ENCODE results near the gene EVI5L.
"Not testable (repeated sequence)": the region's sequence is repeated elsewhere in the genome, so short reads cannot be mapped to it uniquely, and the experiment has no call there.

The EVI5L gene

GRCh38 chr19:7847664-7848063, 17.6 kb downstream of the EVI5L start:
- DNase-seq = no peak

GRCh38 chr19:7848779-7849457, 18.9 kb downstream of the EVI5L start:
- no peak for DNase-seq

GRCh38 chr19:7849631-7849999, 19.6 kb downstream of the EVI5L start:
- DNase-seq = no peak

GRCh38 chr19:7850000-7850813, 20.2 kb downstream of the EVI5L start:
- no peak for DNase-seq

GRCh38 chr19:7850945-7851622, 21.1 kb downstream of the EVI5L start:
- DNase-seq = no peak

- no peak for DNase-seq
These were observed 21.8 kb downstream of the EVI5L start for GRCh38 chr19:7851623-7852500.

GRCh38 chr19:7852851-7853769, 23.1 kb downstream of the EVI5L start:
- peak; percentile 38 for DNase-seq

GRCh38 chr19:7853770-7854128, 23.7 kb downstream of the EVI5L start:
- DNase-seq = no peak

- no peak for DNase-seq
These were observed 25.5 kb downstream of the EVI5L start for GRCh38 chr19:7855426-7856108.

GRCh38 chr19:7856109-7856591, 26.1 kb downstream of the EVI5L start:
- DNase-seq = no peak

- DNase-seq = no peak
These were observed 27.0 kb downstream of the EVI5L start for GRCh38 chr19:7856679-7857663.

GRCh38 chr19:7857727-7858108, 27.7 kb downstream of the EVI5L start:
- no peak for DNase-seq

- no peak for DNase-seq
These were observed 28.2 kb downstream of the EVI5L start for GRCh38 chr19:7858109-7858770.

GRCh38 chr19:7859087-7859486, 29.1 kb downstream of the EVI5L start:
- not testable (repeated sequence) for DNase-seq

GRCh38 chr19:7859831-7860713, 30.1 kb downstream of the EVI5L start:
- DNase-seq = no peak

GRCh38 chr19:7860714-7861618, 30.9 kb downstream of the EVI5L start:
- no peak for DNase-seq

Measured in GDM1 (cell line).